GM12878 (cell line): ENCODE data around the gene LACTBL1. TPM values are rescaled to one million over a fixed set of nuclear protein-coding genes. Genes with fewer than 3 reads are reported as not detected.

Experiments
- BCL3 ChIP-seq: IDR thresholded peaks from 2 replicates; pipeline ENCODE4 v1.6.1; 2011; ENCODE audit warnings: borderline replicate concordance, low read depth, mild to moderate bottlenecking, moderate library complexity, low read length; ENCODE audit not compliant: insufficient read depth, poor library complexity, severe bottlenecking
- BMI1 ChIP-seq: fragments of 450-650 bp; IDR thresholded peaks from 2 replicates; pipeline ENCODE4 v1.6.1; 2016; ENCODE audit warnings: mild to moderate bottlenecking, moderate library complexity, borderline replicate concordance
- BRCA1 ChIP-seq: IDR thresholded peaks from 2 replicates; pipeline ENCODE4 v1.6.1; 2011; ENCODE audit warnings: low read depth, low read length, improper control_type of control experiment
- CEBPB ChIP-seq, 2 experiments: fragments of 150-350 bp in 1 of 2; IDR thresholded peaks; 2 replicates each; pipeline ENCODE4 v1.6.1; 2012 to 2014; ENCODE audit warnings: low read depth in 2 of 2, low read length in 2 of 2, borderline replicate concordance in 1 of 2, inconsistent platforms in 1 of 2
- E2F4 ChIP-seq: IDR thresholded peaks from 2 replicates; pipeline ENCODE4 v1.6.1; 2012; ENCODE audit warnings: low read depth, low read length, improper control_type of control experiment
- EED ChIP-seq: sonication (generic); IDR thresholded peaks from 2 replicates; pipeline ENCODE4 v1.6.1; 2016; ENCODE audit warnings: antibody characterized with exemption, low read depth
- EZH2 ChIP-seq: IDR thresholded peaks from 2 replicates; pipeline ENCODE4 v1.6.1; 2012; ENCODE audit warnings: low read depth, mild to moderate bottlenecking, control low read depth, inconsistent platforms, low read length, borderline replicate concordance; ENCODE audit not compliant: control insufficient read depth
- GABPA ChIP-seq: IDR thresholded peaks from 2 replicates; pipeline ENCODE4 v1.6.1; 2014; ENCODE audit warnings: antibody characterized with exemption, low read depth, mild to moderate bottlenecking, inconsistent platforms
- GATAD2B ChIP-seq: fragments of 450-650 bp; conservative IDR thresholded peaks from 2 replicates; pipeline ENCODE4 v1.6.1; 2017; ENCODE audit warnings: low read depth, mild to moderate bottlenecking, moderate library complexity
- IRF5 ChIP-seq: fragments of 450-650 bp; IDR thresholded peaks from 2 replicates; pipeline ENCODE4 v1.6.1; 2017; ENCODE audit warnings: borderline replicate concordance
- JUND ChIP-seq: IDR thresholded peaks from 2 replicates; pipeline ENCODE4 v1.6.1; 2012; ENCODE audit warnings: low read depth, mild to moderate bottlenecking, low read length, improper control_type of control experiment, moderate library complexity
- MTA3 ChIP-seq: IDR thresholded peaks from 2 replicates; pipeline ENCODE4 v1.6.1; 2012; ENCODE audit warnings: low read length, inconsistent platforms, borderline replicate concordance
- NBN ChIP-seq: fragments of 450-650 bp; IDR thresholded peaks from 2 replicates; pipeline ENCODE4 v1.6.1; 2016
- NFXL1 ChIP-seq: fragments of 450-650 bp; IDR thresholded peaks from 2 replicates; pipeline ENCODE4 v1.6.1; 2017; ENCODE audit warnings: antibody characterized with exemption, mild to moderate bottlenecking, borderline replicate concordance
- NFYA ChIP-seq: IDR thresholded peaks from 2 replicates; pipeline ENCODE4 v1.6.1; 2011; ENCODE audit warnings: low read depth, mild to moderate bottlenecking, low read length, improper control_type of control experiment, borderline replicate concordance
- PAX5 ChIP-seq: IDR thresholded peaks from 2 replicates; pipeline ENCODE4 v1.6.1; 2011; ENCODE audit warnings: low read depth, low read length, borderline replicate concordance
- RCOR1 ChIP-seq: conservative IDR thresholded peaks from 2 replicates; pipeline ENCODE4 v1.6.1; 2012; ENCODE audit warnings: low read depth, low read length, improper control_type of control experiment
- SIN3A ChIP-seq: IDR thresholded peaks from 2 replicates; pipeline ENCODE4 v1.6.1; 2012; ENCODE audit warnings: low read depth, low read length, improper control_type of control experiment
- SMAD5 ChIP-seq: IDR thresholded peaks from 2 replicates; pipeline ENCODE4 v1.6.1; 2016; ENCODE audit warnings: antibody characterized with exemption, low read depth
- STAT1 ChIP-seq: fragments of 450-650 bp; conservative IDR thresholded peaks from 2 replicates; pipeline ENCODE4 v1.6.1; 2014; ENCODE audit warnings: antibody characterized with exemption, mild to moderate bottlenecking
- TCF7 ChIP-seq: IDR thresholded peaks from 2 replicates; pipeline ENCODE4 v1.6.1; 2014; ENCODE audit warnings: antibody characterized with exemption, borderline replicate concordance
- WRNIP1 ChIP-seq: IDR thresholded peaks from 2 replicates; pipeline ENCODE4 v1.6.1; 2011; ENCODE audit warnings: low read depth, low read length, improper control_type of control experiment, borderline replicate concordance
- polyA plus RNA-seq, 11 experiments: library from polyadenylated mRNA; depleted of rRNA in 4 of 11; unstranded in 6 of 11; stranded (reverse) in 5 of 11; fragments of >200 nt; fragmentation: Nextera tagmentation in 4 of 11; fragmentation: Illumina TruSeq in 1 of 11; extraction: Ambion mirVana in 4 of 11; extraction: Trizol in 1 of 11; gene quantifications; 1 replicate in 1 of 11; 2 replicates in 10 of 11; pipeline versions ENCODE4 v1.2.1 to v1.2.3, GENCODE V29; 2011 to 2016; ENCODE audit warnings: inconsistent platforms in 2 of 11, missing spikeins in 2 of 11, low read depth in 1 of 11
- total RNA-seq, 4 experiments: library from RNA; depleted of rRNA in 3 of 4; stranded (reverse); fragments of >200 nt in 3 of 4; fragmentation: Illumina TruSeq in 1 of 4; extraction: Trizol in 1 of 4; gene quantifications; 2 replicates each; pipeline versions ENCODE4 v1.2.1 to v1.2.3, GENCODE V29; 2013 to 2021
- TF ChIP-seq, protein P1 (sequence below): fragments of 450-650 bp; IDR thresholded peaks from 2 replicates; pipeline ENCODE4 v1.6.1; 2016; ENCODE audit warnings: mild to moderate bottlenecking, moderate library complexity, borderline replicate concordance

Gene LACTBL1
- total and polyA plus RNA-seq, 10 of the 15 experiments (the other 5 are each of a cell fraction or from before 2014, with no cell fraction given): 0.08 TPM; not detected in 9

- TF ChIP-seq, protein P1, sequence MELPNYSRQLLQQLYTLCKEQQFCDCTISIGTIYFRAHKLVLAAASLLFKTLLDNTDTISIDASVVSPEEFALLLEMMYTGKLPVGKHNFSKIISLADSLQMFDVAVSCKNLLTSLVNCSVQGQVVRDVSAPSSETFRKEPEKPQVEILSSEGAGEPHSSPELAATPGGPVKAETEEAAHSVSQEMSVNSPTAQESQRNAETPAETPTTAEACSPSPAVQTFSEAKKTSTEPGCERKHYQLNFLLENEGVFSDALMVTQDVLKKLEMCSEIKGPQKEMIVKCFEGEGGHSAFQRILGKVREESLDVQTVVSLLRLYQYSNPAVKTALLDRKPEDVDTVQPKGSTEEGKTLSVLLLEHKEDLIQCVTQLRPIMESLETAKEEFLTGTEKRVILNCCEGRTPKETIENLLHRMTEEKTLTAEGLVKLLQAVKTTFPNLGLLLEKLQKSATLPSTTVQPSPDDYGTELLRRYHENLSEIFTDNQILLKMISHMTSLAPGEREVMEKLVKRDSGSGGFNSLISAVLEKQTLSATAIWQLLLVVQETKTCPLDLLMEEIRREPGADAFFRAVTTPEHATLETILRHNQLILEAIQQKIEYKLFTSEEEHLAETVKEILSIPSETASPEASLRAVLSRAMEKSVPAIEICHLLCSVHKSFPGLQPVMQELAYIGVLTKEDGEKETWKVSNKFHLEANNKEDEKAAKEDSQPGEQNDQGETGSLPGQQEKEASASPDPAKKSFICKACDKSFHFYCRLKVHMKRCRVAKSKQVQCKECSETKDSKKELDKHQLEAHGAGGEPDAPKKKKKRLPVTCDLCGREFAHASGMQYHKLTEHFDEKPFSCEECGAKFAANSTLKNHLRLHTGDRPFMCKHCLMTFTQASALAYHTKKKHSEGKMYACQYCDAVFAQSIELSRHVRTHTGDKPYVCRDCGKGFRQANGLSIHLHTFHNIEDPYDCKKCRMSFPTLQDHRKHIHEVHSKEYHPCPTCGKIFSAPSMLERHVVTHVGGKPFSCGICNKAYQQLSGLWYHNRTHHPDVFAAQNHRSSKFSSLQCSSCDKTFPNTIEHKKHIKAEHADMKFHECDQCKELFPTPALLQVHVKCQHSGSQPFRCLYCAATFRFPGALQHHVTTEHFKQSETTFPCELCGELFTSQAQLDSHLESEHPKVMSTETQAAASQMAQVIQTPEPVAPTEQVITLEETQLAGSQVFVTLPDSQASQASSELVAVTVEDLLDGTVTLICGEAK: peak; percentile 47; the same call in 1 of the 2 replicates
- peak; percentile 83 for TF ChIP-seq GATAD2B
- 0 out of 2 replicates have a peak, but pooled peaks have one; percentile 68 for TF ChIP-seq RCOR1
- peak; percentile 77 for TF ChIP-seq EED
- no peak for TF ChIP-seq GABPA
- peak; percentile 84; the same call in 1 of the 2 replicates for TF ChIP-seq PAX5
- peak; percentile 66; the same call in 1 of the 2 replicates for TF ChIP-seq SIN3A
- TF ChIP-seq CEBPB (IDR thresholded peaks at IDR 0.05; ENCODE audit: borderline replicate concordance in 1 of 2, low read depth in 2 of 2, low read length in 2 of 2): no peak
- TF ChIP-seq NFXL1: no peak
- TF ChIP-seq MTA3: no peak
- no peak for TF ChIP-seq EZH2
- no peak for TF ChIP-seq NFYA
- TF ChIP-seq E2F4: peak; percentile 62
- no peak for TF ChIP-seq BRCA1
- TF ChIP-seq TCF7: peak; percentile 77
- no peak; the same call in 1 of the 2 replicates for TF ChIP-seq SMAD5
- peak; percentile 96; the same call in 1 of the 2 replicates for TF ChIP-seq WRNIP1
- TF ChIP-seq JUND: no peak
- peak; percentile 22; the same call in 1 of the 2 replicates for TF ChIP-seq STAT1
- no peak for TF ChIP-seq BMI1
- TF ChIP-seq BCL3: peak; percentile 12
- TF ChIP-seq IRF5: no peak
- TF ChIP-seq NBN: peak; percentile 97
Measured at GRCh38 chr1:23019094-23019862, 46.6 kb upstream of the LACTBL1 start, which contains the start of gene KDM1A (continued).
